Ishikawa (cell line): ENCODE data around the gene CD48.

ENCODE experiments used
- CEBPB ChIP-seq: IDR thresholded peaks from 2 replicates; pipeline ENCODE4 v1.6.1; 2012
- CREB1 ChIP-seq: IDR thresholded peaks from 2 replicates; pipeline ENCODE4 v1.6.1; 2012; ENCODE audit warnings: low read depth
- EGR1 ChIP-seq: IDR thresholded peaks from 2 replicates; pipeline ENCODE4 v1.6.1; 2012
- EP300 ChIP-seq: IDR thresholded peaks from 2 replicates; pipeline ENCODE4 v1.6.1; 2012; ENCODE audit warnings: borderline replicate concordance
- FOXM1 ChIP-seq: IDR thresholded peaks from 2 replicates; pipeline ENCODE4 v1.6.1; 2012; ENCODE audit warnings: low read depth, borderline replicate concordance
- NFIC ChIP-seq: IDR thresholded peaks from 2 replicates; pipeline ENCODE4 v1.6.1; 2012
- RAD21 ChIP-seq: IDR thresholded peaks from 2 replicates; pipeline ENCODE4 v1.6.1; 2012; ENCODE audit warnings: low read depth
- TAF1 ChIP-seq: IDR thresholded peaks from 2 replicates; pipeline ENCODE4 v1.6.1; 2012; ENCODE audit warnings: low read depth, mild to moderate bottlenecking
- TCF12 ChIP-seq: IDR thresholded peaks from 2 replicates; pipeline ENCODE4 v1.6.1; 2012; ENCODE audit warnings: low read depth
- TEAD4 ChIP-seq: IDR thresholded peaks from 2 replicates; pipeline ENCODE4 v1.6.1; 2012
- YY1 ChIP-seq: IDR thresholded peaks from 2 replicates; pipeline ENCODE4 v1.6.1; 2012; ENCODE audit warnings: low read depth
- ZBTB7A ChIP-seq: IDR thresholded peaks from 2 replicates; pipeline ENCODE4 v1.6.1; 2012; ENCODE audit warnings: low read depth
- TF ChIP-seq, protein P1 (sequence below): IDR thresholded peaks from 2 replicates; pipeline ENCODE4 v1.6.1; 2012
- TF ChIP-seq, protein P2 (sequence below): IDR thresholded peaks from 2 replicates; pipeline ENCODE4 v1.6.1; 2012
- TF ChIP-seq, protein P3 (sequence below): IDR thresholded peaks from 2 replicates; pipeline ENCODE4 v1.6.1; 2012; ENCODE audit warnings: low read depth, mild to moderate bottlenecking

CD48 gene

DNA sequence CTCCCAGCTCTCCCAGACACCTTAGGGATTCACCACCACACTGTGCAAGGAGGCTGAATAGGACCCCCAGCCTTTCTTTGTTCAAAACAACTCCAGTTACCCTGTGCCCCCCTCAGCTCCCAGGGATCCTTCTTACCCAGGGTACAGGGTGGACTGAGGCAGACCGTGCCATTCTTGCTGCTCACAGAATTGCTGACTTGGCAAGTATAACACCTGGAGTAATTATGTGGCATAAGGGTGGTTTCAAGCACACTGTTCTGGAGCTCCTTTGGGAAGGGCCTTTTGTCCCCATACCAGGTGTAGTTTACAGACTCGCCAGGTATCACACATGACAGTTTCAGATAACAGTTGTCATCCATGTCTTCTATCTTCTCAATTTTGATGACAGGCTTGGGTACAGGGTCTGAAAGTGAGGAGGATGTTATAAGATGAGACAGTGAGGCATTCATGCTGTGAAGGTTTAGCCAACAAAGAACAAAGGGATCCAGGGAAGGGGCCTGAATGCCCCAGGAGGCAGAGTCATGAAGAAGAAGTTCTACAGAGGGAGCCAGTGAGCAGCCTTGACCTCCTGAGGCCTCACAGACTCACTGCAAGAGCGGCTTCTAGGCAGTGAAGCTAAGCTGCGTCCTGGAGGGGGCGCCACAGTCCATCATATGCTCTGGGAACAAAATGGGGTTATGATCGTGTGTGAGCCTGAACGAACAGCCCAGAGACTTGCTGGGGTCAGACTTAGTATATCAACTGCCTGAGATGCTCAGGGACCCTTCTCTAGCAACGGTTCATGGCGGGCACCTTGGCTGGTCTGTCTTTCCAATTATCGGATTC is 30.3 kb downstream of the CD48 start:
- TF ChIP-seq YY1 (no peak), RAD21 (peak; percentile 61)

DNA sequence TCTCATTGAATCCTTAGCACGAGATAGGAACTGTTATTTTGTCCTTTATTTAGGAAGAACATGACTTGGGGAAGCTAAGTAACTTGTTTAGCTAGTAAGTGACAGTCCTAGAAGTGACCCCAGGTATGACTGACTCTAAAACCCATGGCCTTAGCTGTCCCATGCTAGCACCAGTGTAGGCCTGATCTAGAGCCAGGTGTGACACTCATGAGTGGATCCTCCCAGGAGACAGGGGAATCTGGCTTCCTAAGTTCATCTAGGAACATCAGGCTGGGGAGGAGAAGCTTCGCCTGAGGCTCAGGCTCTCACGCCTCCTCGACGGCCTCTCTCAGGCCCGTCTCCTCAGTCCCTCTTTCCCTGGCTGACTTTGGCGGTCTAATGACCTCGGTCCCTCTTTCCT is 31.2 kb downstream of the CD48 start:
- TF ChIP-seq TEAD4 = no peak
- no peak for TF ChIP-seq EGR1
- TF ChIP-seq RAD21 = no peak
- TF ChIP-seq, protein P1, sequence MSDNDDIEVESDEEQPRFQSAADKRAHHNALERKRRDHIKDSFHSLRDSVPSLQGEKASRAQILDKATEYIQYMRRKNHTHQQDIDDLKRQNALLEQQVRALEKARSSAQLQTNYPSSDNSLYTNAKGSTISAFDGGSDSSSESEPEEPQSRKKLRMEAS = no peak
- no peak for TF ChIP-seq TAF1
- TF ChIP-seq ZBTB7A = no peak
- TF ChIP-seq, protein P2, sequence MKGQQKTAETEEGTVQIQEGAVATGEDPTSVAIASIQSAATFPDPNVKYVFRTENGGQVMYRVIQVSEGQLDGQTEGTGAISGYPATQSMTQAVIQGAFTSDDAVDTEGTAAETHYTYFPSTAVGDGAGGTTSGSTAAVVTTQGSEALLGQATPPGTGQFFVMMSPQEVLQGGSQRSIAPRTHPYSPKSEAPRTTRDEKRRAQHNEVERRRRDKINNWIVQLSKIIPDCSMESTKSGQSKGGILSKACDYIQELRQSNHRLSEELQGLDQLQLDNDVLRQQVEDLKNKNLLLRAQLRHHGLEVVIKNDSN = no peak
- TF ChIP-seq CEBPB = no peak
- no peak for TF ChIP-seq FOXM1
- TF ChIP-seq NFIC = no peak
- no peak for TF ChIP-seq CREB1

DNA sequence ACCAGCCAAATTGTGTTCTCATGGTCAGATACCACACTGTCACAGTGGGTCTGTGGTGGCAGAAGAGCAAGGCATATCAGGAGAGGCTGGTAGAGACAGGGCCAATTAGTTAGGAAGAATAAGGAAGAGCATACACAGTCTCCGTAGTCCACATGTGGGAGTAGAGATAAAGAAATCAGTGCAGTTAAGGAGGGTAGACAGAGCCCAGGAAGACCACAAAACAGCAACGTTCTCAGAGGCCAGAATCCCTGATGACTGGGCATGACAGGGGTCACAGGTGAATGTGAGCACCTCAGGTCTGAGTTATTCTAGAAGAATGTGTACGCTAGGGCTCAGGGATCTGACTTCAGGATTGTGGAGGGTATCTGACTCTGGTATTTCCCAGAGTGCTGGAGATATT is 31.7 kb downstream of the CD48 start:
- no peak for TF ChIP-seq YY1
- TF ChIP-seq ZBTB7A = no peak
- TF ChIP-seq NFIC = no peak
- no peak for TF ChIP-seq EP300
- no peak for TF ChIP-seq TEAD4
- TF ChIP-seq TAF1 = no peak

DNA sequence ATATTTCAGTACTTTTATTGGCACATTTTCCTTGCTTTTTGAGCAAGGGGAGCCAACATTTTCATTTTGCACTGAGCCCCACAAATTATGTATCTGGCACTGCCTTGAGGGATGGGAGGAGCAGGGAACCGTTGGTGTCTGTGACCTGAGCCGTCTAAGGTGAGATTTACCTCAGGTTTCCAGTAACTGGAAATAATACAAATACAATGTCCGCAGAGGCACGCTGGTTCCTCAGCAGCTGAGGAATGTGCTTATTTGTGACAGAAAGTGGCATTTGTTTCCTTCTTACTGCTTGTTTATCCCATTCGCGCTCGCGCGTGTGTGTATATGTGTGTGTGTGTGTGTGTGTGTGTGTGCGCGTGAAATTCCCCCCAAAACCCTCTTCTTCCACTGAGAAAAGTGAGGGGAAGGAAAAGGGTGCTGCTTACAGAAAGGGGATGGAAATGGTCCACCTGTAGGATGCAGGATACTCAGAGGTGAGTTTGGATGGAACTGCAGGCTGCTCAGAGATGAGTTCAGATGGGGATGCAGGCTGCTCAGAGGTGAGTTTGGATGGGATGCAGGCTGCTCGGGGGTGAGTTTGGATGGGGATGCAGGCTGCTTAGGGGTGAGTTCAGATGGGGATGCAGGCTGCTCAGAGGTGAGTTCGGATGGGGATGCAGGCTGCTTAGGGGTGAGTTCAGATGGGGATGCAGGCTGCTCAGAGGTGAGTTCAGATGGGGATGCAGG is 34.6 kb downstream of the CD48 start:
- TF ChIP-seq TCF12 (no peak), TEAD4 (no peak), ZBTB7A (no peak), NFIC (no peak), FOXM1 (no peak), YY1 (no peak), CEBPB (no peak), RAD21 (no peak), EGR1 (no peak), TAF1 (no peak), CREB1 (no peak), EP300 (no peak)
- TF ChIP-seq, protein P2 = no peak
- TF ChIP-seq, protein P1 = no peak
- TF ChIP-seq, protein P3, sequence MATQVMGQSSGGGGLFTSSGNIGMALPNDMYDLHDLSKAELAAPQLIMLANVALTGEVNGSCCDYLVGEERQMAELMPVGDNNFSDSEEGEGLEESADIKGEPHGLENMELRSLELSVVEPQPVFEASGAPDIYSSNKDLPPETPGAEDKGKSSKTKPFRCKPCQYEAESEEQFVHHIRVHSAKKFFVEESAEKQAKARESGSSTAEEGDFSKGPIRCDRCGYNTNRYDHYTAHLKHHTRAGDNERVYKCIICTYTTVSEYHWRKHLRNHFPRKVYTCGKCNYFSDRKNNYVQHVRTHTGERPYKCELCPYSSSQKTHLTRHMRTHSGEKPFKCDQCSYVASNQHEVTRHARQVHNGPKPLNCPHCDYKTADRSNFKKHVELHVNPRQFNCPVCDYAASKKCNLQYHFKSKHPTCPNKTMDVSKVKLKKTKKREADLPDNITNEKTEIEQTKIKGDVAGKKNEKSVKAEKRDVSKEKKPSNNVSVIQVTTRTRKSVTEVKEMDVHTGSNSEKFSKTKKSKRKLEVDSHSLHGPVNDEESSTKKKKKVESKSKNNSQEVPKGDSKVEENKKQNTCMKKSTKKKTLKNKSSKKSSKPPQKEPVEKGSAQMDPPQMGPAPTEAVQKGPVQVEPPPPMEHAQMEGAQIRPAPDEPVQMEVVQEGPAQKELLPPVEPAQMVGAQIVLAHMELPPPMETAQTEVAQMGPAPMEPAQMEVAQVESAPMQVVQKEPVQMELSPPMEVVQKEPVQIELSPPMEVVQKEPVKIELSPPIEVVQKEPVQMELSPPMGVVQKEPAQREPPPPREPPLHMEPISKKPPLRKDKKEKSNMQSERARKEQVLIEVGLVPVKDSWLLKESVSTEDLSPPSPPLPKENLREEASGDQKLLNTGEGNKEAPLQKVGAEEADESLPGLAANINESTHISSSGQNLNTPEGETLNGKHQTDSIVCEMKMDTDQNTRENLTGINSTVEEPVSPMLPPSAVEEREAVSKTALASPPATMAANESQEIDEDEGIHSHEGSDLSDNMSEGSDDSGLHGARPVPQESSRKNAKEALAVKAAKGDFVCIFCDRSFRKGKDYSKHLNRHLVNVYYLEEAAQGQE = no peak

DNA sequence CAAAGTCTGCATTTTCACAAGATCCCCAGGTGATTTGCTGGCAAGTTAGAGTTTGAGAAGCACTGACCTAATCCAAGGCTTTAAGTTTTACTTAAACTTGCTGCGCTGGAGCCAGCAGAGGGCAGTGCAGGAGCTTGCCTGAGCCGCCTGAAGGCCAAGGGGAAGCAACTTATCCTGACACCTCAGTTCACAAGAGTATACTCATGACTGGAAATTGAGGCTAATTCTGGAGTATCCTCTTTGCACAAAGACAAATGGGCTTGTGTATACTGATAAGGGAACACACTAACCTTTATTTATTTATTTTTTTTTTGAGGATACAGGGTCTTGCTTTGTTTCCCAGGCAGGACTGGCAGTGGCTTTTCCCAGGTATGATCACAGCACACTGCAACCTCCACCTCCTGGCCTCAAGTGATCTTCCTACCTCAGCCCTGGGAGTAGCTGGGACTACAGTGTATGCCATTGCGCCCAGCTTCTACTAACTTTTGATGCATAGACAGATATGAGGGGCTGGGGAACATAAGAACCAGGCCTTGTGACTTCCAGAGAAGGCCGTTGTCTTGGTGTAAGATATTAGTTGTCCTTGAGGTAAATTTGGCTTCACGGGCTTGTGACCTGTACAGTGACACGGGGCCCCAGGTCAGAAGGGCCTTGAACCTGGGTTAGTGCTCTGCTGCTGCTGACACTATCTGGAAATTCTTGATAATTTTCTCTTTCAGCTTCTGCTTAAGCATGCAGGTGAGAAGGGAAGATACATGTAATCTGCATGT is 35.8 kb downstream of the CD48 start:
- TF ChIP-seq RAD21 (peak; percentile 68), EP300 (no peak)

DNA sequence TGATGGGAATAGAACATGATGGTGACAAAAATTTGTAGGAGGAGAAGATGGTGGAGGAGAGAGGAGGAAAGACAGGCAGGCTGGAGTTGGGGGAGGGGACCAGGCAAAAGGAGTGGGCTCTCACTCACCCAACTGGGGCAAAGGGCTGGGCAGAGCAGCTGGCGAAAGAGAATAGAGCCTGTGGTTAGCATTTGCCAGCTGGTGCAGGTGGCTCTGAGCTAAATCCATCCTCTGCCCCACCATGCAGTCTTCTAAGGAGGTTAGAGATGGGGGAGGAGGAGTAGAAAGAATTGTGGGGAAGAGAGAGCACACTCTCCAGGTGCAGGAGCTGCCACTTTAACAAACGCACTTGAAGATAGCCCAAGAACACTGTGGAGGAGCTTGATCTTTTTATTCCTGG is 37.2 kb downstream of the CD48 start:
- no peak for TF ChIP-seq FOXM1
- TF ChIP-seq, protein P2 = no peak
- TF ChIP-seq CEBPB = no peak
- TF ChIP-seq RAD21 = no peak
- no peak for TF ChIP-seq NFIC
- TF ChIP-seq CREB1 = no peak
- TF ChIP-seq, protein P3 = no peak
- no peak for TF ChIP-seq TCF12
- TF ChIP-seq TAF1 = no peak
- no peak for TF ChIP-seq EP300
- TF ChIP-seq, protein P1 = no peak
- no peak for TF ChIP-seq TEAD4
- no peak for TF ChIP-seq YY1
- no peak for TF ChIP-seq EGR1
- no peak for TF ChIP-seq ZBTB7A
